T-helper 1 cell (primary cell): ENCODE results near the gene DGLUCY.
A peak's percentile ranks its signal among the peaks of the same experiment; 100 is the strongest.
"Not testable (repeated sequence)": the region's sequence is repeated elsewhere in the genome, so short reads cannot be mapped to it uniquely, and the experiment has no call there.

Experiments used
- DNase-seq, 5 donors: peaks; one replicate each; pipeline ENCODE4 v3.0.0-alpha.2; 2012 to 2020
- total RNA-seq, 4 donors: gene quantifications; one replicate each; lab custom pipeline; 2026; lab: John Stamatoyannopoulos, UW

The DGLUCY gene, protein sequence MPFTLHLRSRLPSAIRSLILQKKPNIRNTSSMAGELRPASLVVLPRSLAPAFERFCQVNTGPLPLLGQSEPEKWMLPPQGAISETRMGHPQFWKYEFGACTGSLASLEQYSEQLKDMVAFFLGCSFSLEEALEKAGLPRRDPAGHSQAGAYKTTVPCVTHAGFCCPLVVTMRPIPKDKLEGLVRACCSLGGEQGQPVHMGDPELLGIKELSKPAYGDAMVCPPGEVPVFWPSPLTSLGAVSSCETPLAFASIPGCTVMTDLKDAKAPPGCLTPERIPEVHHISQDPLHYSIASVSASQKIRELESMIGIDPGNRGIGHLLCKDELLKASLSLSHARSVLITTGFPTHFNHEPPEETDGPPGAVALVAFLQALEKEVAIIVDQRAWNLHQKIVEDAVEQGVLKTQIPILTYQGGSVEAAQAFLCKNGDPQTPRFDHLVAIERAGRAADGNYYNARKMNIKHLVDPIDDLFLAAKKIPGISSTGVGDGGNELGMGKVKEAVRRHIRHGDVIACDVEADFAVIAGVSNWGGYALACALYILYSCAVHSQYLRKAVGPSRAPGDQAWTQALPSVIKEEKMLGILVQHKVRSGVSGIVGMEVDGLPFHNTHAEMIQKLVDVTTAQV
- 33.7 to 106 (median 82.7) reads per million in 4 donors for total RNA-seq

DNA sequence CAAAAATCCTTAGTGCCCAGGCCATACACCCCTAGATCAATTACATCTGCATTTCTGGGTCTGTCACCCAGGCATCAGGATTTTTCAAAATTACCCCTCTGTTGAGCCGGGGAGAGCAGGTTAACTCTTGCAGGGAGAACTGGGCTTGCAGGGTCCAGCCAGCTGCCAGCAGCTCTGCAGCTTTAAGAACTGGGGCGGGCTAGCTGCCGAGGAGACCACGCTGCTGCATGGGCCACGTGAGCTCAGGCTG, at the start of gene DGLUCY:
Gene DGLUCY (plus strand): TSS at position 245 of the 250 bp plus-strand sequence. CDS start 46,222 bp downstream, outside the sequence.
- DNase-seq = peak in 2 of 5 donors; percentile 9 to 23

DNA sequence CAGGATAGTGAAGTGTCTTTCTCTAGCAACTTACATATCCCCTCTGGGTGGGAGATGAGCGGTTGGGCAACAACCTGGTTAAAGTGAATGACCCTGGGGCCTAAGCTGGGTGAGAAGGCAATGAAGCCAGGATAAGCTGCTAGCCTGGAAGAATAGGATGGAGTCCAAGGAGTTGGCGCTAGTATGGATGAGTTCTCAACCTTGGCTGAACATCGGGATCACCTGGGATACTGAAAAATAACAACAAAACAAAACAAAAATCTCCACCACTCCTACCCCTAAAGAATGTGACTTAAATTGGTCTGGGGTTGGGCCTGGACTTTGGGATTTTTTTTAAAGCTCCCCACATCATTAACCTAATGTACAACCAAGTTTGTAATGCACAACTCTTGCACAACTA, 48.6 kb upstream of the DGLUCY start:
- DNase-seq = no peak

- DNase-seq = peak in 3 of 5 donors; percentile 6 to 58 (median 32)
These were observed 46.7 kb upstream of the DGLUCY start for GRCh38 chr14:91067186-91067585.

DNA sequence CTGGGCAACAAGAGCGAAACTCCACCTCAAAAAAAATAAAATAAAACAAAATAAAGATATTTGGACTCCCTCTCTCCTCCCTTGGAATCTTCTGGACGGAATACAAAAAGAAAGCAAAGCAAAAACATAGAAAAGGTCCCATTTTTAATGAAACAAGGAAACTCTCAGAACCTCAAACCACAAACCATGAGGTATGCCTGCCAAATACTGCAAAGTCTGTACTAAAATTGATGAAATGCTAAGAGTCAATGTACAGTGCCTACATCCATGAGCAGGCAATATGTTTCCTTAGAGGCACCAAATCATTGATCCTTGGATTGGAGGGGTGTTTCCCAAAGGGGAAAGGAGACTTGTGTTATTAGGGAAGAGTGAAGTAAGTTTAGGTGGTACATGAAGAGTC, 45.2 kb upstream of the DGLUCY start:
- peak in 1 of 5 donors; percentile 50 for DNase-seq

- no peak for DNase-seq
These were observed 43.3 kb upstream of the DGLUCY start for GRCh38 chr14:91070572-91070971.

DNA sequence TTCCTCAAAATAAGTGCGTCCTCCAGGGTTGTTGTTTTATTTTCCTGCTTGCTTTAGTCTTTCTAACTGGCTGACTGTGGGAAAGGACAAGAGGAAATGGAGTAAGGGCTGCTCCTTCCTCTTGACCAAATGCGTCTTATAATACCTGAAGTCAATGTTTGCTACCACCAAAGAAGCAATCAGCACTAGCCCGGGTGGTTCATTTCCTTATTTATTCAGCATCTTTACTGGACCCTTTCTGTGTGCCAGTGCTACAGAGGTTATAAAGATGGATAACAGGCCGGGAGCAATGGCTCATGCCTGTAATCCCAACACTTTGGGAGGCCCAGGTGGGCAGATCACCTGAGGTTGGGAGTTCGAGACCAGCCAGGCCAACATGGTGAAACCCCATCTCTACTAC, 38.3 kb upstream of the DGLUCY start:
- no peak for DNase-seq

DNA sequence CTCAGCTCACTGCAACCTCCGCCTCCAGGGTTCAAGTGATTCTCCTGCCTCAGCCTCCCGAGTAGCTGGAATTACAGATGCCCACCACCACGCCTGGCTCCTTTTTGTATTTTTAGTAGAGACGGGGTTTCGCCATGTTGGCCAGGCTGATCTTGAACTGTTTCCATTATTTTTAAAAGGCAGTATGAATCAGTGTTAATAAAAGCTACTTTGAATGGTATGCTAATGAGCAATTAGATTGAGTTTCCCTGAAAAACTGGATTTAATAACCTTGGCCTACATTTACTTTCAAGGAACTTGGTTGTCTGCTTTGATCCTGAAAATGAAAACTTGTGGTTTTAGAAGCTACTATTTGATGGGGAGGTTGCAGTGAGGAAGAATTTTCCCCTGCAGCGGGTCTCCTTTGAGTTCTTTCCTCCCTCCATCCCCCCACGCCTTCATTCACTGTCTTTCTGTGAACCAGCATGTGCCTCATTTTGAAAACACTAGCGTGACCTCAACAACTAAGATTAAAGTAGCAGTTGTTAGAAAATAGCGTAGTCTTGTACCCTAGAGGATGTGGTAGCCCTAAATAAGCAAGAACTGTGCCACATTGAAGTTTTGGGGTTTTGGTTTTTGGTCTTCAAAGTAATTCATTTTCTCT, 35.7 kb upstream of the DGLUCY start:
- DNase-seq = peak in 3 of 5 donors; percentile 18 to 92 (median 22)

GRCh38 chr14:91080071-91080470, 33.8 kb upstream of the DGLUCY start:
- DNase-seq = peak in 1 of 5 donors; percentile 44

DNA sequence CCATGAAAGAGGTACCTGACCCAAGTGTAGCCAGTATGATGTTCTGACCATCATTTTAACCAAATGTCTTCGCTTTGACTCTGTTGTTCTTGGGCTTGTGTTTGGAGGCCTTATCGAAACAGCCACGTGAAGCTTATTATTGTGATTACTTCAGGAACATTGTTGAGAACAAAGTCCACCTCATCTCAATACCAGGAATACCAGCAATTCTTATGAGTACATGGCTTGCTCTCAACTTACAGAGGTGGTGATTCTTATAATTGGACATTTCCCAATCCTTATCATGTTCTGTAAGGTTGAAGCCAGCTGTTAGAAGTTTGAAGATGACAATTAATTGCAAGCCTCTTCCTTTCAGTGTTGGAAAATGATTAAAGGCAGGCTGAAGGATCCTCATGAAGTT, 31.6 kb upstream of the DGLUCY start:
- DNase-seq = no peak

- no peak for DNase-seq
These were observed 29.4 kb upstream of the DGLUCY start for GRCh38 chr14:91084516-91084915.

- not testable (repeated sequence) for DNase-seq
These were observed 26.4 kb upstream of the DGLUCY start for GRCh38 chr14:91087470-91087869.

DNA sequence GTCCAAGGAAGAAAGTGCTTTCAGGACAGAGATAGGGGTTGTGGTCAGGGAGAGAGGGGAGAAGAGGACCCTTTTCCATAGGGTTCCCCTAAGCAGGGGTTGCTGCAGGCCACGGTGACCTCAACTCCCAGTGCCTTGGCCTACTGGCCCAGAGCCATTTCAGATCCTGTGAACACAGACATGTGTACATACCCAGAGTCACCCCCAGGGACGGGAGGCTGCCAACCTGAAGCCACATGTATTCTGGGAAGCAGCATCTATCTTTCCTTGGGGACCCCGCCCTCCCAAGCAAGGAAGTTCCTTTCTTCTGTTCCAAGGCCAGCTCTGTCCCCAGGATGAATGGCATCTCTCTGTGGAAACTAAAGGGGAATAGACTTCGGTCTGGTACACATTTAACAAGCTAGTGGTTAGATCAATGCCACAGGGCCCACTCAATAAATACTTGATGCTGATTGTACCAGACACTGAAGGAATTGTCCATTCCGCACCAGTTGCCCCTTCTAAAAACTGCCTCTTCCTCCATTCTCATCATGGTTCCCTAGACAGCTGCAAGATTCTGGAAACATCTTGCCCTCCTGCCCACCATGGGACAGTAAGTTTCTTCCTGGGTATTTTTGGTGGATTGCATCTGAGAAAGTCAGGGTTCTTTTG, 25.2 kb upstream of the DGLUCY start:
- no peak for DNase-seq

- no peak for DNase-seq
These were observed 23.8 kb upstream of the DGLUCY start for GRCh38 chr14:91089958-91090535.

- DNase-seq = no peak
These were observed 23.1 kb upstream of the DGLUCY start for GRCh38 chr14:91090743-91091142.

DNA sequence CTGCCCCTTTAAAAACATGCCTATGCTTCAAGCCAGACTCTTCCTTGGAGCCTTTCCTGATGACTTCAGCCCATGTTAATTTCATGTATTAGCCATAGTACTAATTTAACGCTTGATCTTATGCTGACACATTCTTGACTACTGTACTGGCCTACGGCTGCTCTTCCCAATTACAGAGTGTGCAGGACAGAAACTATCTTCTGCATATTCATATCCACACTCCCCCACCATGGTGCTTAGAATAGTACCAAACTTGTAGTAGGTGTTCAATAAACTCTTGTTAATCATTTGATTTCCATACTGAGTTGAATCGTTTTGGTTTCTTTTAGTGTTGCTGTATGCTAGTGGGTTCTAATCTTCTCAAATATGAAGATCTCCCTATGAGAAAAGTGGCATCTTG, 21.8 kb upstream of the DGLUCY start:
- no peak for DNase-seq

GRCh38 chr14:91093743-91094472, 20.0 kb upstream of the DGLUCY start:
- not testable (repeated sequence) for DNase-seq

- DNase-seq = no peak
These were observed 19.1 kb upstream of the DGLUCY start for GRCh38 chr14:91094772-91095171.

- no peak for DNase-seq
These were observed 18.7 kb upstream of the DGLUCY start for GRCh38 chr14:91095178-91095577.

- not testable (repeated sequence) for DNase-seq
These were observed 16.2 kb upstream of the DGLUCY start for GRCh38 chr14:91097657-91098056.

DNA sequence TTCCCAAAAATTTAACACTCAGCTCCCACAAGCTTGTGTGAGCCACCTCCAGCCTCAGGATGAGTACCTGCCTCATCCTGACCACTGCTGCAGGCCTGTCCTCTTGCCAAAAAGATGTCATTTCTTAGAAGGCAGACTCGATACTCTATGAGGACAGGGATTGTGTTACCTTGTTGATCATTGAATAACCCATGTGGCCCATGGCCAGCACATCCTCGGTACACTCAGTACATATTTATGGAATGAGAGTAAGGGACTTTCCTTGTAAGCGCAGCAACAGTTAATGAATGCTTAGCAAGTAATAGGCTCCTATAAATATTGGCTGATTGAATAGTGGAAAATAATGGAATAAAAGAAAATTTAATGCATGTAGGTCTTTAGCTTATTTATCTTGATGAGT, 15.3 kb upstream of the DGLUCY start:
- DNase-seq = no peak

DNA sequence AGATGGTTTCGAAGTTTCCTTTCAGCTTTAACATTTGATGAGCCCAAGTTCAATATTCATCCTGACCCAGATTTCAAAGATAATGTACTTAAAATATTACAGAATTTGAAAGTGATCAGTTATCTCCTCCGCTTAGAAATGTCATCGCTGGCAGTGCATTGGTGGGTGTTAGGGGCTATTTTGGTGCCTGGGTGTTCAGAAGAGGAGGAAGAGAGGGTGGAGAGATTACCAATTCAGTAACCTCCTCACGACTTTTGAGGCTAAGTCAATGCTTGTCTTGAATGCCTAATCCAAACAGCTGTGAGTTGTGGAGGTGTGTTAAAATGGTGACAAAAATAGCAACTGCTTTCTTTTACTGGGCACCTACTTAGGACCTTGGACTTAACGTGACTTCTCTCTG, 13.8 kb upstream of the DGLUCY start:
- no peak for DNase-seq

GRCh38 chr14:91103116-91103515, 10.8 kb upstream of the DGLUCY start:
- no peak for DNase-seq
